ENCODE measurements around the gene DNASE1L2.

Gene DNASE1L2

GRCh38 chr16:2204416-2205103 lies 31.7 kb upstream of the DNASE1L2 start:
- DNase-seq: no peak

GRCh38 chr16:2205104-2205966 lies 30.9 kb upstream of the DNASE1L2 start, which contains the start of gene MLST8:
Gene MLST8, plus strand, starts transcription at chr16:2205454. Its CDS starts 632 bp downstream, at chr16:2206086.
- DNase-seq: peak; percentile 86

- no peak for DNase-seq
These were observed 30.3 kb upstream of the DNASE1L2 start for GRCh38 chr16:2205967-2206313.

- no peak for DNase-seq
These were observed 29.8 kb upstream of the DNASE1L2 start for GRCh38 chr16:2206420-2206779.

- DNase-seq: no peak
These were observed 29.3 kb upstream of the DNASE1L2 start for GRCh38 chr16:2206780-2207433.

- no peak for DNase-seq
These were observed 28.4 kb upstream of the DNASE1L2 start for GRCh38 chr16:2207872-2208271.

GRCh38 chr16:2208308-2208707 lies 27.9 kb upstream of the DNASE1L2 start:
- DNase-seq: no peak

- no peak for DNase-seq
These were observed 27.5 kb upstream of the DNASE1L2 start for GRCh38 chr16:2208772-2209171.

- DNase-seq: no peak
These were observed 26.8 kb upstream of the DNASE1L2 start for GRCh38 chr16:2209258-2210008.

GRCh38 chr16:2210009-2210332 lies 26.3 kb upstream of the DNASE1L2 start:
- DNase-seq: no peak

- no peak for DNase-seq
These were observed 25.6 kb upstream of the DNASE1L2 start, which contains the start of gene BRICD5 for GRCh38 chr16:2210386-2211365. Gene BRICD5, minus strand, starts transcription at chr16:2210863. Its CDS starts 30 bp downstream, at chr16:2210833.

- DNase-seq: no peak
These were observed 24.3 kb upstream of the DNASE1L2 start for GRCh38 chr16:2211923-2212347.

GRCh38 chr16:2212362-2213324 lies 23.6 kb upstream of the DNASE1L2 start:
- no peak for DNase-seq

GRCh38 chr16:2213817-2214718 lies 22.2 kb upstream of the DNASE1L2 start:
- DNase-seq: no peak

- no peak for DNase-seq
These were observed 21.6 kb upstream of the DNASE1L2 start, which contains the start of gene PGP for GRCh38 chr16:2214719-2214968. Gene PGP, minus strand, starts transcription at chr16:2214840. Its CDS starts 63 bp downstream, at chr16:2214777.

- DNase-seq: no peak
These were observed 19.9 kb upstream of the DNASE1L2 start for GRCh38 chr16:2216330-2216729.

GRCh38 chr16:2223221-2223941 lies 12.9 kb upstream of the DNASE1L2 start, which contains the start of gene E4F1:
Gene E4F1, plus strand, starts transcription at chr16:2223591. Its CDS starts 23 bp downstream, at chr16:2223614.
- DNase-seq: peak; percentile 99

- DNase-seq: peak; percentile 34
These were observed 12.2 kb upstream of the DNASE1L2 start for GRCh38 chr16:2223942-2224486.

All from fibroblast of skin of right quadriceps (primary cell).